Measurements from ENCODE around the gene SEMA6B.
A peak's percentile ranks its signal among the peaks of the same experiment; 100 is the strongest.

SEMA6B gene, protein sequence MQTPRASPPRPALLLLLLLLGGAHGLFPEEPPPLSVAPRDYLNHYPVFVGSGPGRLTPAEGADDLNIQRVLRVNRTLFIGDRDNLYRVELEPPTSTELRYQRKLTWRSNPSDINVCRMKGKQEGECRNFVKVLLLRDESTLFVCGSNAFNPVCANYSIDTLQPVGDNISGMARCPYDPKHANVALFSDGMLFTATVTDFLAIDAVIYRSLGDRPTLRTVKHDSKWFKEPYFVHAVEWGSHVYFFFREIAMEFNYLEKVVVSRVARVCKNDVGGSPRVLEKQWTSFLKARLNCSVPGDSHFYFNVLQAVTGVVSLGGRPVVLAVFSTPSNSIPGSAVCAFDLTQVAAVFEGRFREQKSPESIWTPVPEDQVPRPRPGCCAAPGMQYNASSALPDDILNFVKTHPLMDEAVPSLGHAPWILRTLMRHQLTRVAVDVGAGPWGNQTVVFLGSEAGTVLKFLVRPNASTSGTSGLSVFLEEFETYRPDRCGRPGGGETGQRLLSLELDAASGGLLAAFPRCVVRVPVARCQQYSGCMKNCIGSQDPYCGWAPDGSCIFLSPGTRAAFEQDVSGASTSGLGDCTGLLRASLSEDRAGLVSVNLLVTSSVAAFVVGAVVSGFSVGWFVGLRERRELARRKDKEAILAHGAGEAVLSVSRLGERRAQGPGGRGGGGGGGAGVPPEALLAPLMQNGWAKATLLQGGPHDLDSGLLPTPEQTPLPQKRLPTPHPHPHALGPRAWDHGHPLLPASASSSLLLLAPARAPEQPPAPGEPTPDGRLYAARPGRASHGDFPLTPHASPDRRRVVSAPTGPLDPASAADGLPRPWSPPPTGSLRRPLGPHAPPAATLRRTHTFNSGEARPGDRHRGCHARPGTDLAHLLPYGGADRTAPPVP

DNA sequence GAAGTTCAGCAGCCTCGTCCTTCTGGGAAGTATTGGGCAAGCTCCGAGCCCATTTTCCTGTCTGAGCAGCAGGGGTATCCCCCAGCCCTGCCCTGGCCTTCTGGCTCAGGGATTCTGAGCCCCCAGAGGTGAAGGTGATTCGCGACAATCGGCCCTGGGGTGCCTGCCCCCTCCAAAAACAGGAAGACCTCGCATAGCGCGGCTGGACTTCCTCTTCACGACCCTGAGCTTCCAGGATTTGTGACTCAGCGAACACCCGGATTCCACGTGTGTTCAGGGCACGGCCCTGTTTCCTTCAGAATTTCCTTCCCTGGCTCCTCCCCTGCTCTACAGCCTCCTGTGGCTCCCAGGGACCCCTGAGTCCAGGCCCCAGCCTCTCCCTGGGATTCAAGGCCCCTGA, at the start of gene SEMA6B:
TSS of gene SEMA6B (minus strand) at position 116 of the 400 bp plus-strand sequence. CDS start 1,227 bp downstream, outside the sequence.
- no peaks in the 10 kb centered on the region for H3K27me3 ChIP-seq (ENCODE audit: low read depth, low read length)
- peaks cover 0 to 3% of the 10 kb centered on the region in 2 donors for H3K4me1 ChIP-seq (ENCODE audit: control insufficient read depth in 1 of 2, insufficient read depth in 2 of 2, low read length in 2 of 2)
- H3K27ac ChIP-seq (ENCODE audit: low read length), result peak within 1 kb of the TSS; percentile 80
- H3K4me3 ChIP-seq (ENCODE audit: low read depth in 1 of 2, low read length in 2 of 2), result peak within 1 kb of the TSS; percentile 3 to 47
- no peaks in the 10 kb centered on the region for H3K36me3 ChIP-seq (ENCODE audit: control insufficient read depth in 1 of 2, insufficient read depth in 2 of 2, low read length in 2 of 2)
- no peaks in the 10 kb centered on the region for H3K9me3 ChIP-seq (ENCODE audit: control insufficient read depth in 1 of 2, low read length in 2 of 2)

DNA sequence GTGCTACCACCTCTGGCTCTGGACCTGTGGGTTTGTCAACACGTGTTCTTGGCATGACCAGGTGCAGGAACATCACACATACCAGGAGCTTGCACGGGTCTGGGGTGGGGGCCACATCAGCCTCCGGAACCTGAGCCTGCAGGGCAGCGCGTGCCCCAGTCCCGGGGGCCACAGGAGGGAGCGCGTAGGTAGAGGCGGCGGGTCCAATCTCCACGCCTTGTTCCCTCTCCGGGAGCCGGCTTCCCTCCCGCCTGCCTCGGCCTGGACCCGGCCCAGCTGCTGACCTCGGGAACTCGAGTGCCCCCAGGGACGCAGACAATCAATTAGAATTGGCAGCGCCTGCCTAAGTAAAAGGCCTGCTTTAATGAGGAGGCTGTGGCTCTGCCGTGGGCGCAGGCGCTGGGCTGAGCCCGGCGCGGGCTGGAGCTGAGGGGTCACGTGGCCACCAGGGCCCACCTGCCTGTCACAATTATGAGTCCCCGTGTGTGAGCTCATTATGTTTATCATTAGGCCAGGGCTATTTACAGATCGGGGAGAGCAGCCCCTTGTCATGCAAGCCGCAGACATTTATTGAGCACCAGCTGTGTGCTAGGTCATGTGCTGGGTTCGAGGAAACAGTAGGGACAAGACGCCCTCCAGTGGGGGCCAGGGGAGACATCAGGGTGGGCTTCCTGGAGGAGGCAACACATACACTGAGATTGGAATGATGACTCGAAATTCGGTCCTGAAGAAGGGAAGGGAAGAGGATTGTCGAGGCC, 47.6 kb upstream of the SEMA6B start:
- peaks cover 0 to 4% of the 10 kb centered on the region in 2 donors for H3K4me1 ChIP-seq (ENCODE audit: control insufficient read depth in 1 of 2, insufficient read depth in 2 of 2, low read length in 2 of 2)
- H3K27ac ChIP-seq (ENCODE audit: low read length), result no peak overlapping the region
- H3K36me3 ChIP-seq (ENCODE audit: control insufficient read depth in 1 of 2, insufficient read depth in 2 of 2, low read length in 2 of 2), result no peaks in the 10 kb centered on the region
- no peaks in the 10 kb centered on the region for H3K9me3 ChIP-seq (ENCODE audit: control insufficient read depth in 1 of 2, low read length in 2 of 2)
- no peak overlapping the region for H3K4me3 ChIP-seq (ENCODE audit: low read depth in 1 of 2, low read length in 2 of 2)
- H3K27me3 ChIP-seq (ENCODE audit: low read depth, low read length), result peaks cover 10% of the 10 kb centered on the region

DNA sequence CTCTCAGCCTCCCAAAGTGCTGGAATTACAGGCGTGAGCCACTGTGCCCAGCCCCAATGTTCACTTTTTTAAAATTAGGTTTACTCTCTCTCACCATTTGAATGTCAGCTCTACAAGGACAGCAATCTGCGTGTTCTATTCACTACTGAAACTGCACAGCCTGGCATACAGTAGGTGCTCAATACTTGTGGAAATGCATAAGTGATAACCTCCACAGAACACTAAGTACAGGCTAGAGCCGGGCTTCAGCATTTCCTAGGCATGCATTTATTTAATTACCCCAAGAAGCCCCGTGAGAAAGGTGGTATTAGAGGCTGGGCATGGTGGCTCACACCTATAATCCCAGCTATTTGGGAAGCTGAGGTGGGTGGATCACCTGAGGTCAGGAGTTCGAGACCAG, 46.7 kb upstream of the SEMA6B start:
- Histone ChIP-seq H3K4me1 (ENCODE audit: control insufficient read depth in 1 of 2, insufficient read depth in 2 of 2, low read length in 2 of 2) (peaks cover 0 to 4% of the 10 kb centered on the region in 2 donors), H3K4me3 (ENCODE audit: low read depth in 1 of 2, low read length in 2 of 2) (no peak overlapping the region), H3K27ac (ENCODE audit: low read length) (no peak overlapping the region), H3K27me3 (ENCODE audit: low read depth, low read length) (peaks cover 10% of the 10 kb centered on the region), H3K9me3 (ENCODE audit: control insufficient read depth in 1 of 2, low read length in 2 of 2) (no peaks in the 10 kb centered on the region), H3K36me3 (ENCODE audit: control insufficient read depth in 1 of 2, insufficient read depth in 2 of 2, low read length in 2 of 2) (no peaks in the 10 kb centered on the region)

DNA sequence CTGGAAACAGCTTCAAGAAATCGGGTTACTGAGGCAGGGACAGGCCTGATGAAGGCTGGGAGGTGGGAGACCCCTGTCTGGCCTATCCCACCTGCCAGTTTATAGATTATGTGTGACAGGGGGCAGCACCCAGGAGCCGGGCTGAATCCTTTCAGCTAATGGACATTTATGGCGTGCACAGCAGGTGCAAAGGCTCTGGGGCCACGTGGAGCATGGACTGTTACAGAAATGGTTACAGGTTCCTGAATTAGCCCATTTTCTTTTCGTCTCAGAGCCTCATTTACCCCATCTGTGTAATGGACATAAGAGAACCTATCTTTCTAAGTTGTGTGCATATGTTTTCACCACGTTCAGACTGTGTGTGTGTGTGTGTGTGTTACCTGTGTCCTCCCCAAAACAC, 45.4 kb upstream of the SEMA6B start:
- Histone ChIP-seq H3K27ac (ENCODE audit: low read length) (no peak overlapping the region), H3K4me1 (ENCODE audit: control insufficient read depth in 1 of 2, insufficient read depth in 2 of 2, low read length in 2 of 2) (peaks cover 0 to 4% of the 10 kb centered on the region in 2 donors), H3K4me3 (ENCODE audit: low read depth in 1 of 2, low read length in 2 of 2) (no peak overlapping the region), H3K27me3 (ENCODE audit: low read depth, low read length) (peaks cover 14% of the 10 kb centered on the region), H3K9me3 (ENCODE audit: control insufficient read depth in 1 of 2, low read length in 2 of 2) (no peaks in the 10 kb centered on the region), H3K36me3 (ENCODE audit: control insufficient read depth in 1 of 2, insufficient read depth in 2 of 2, low read length in 2 of 2) (no peaks in the 10 kb centered on the region)

DNA sequence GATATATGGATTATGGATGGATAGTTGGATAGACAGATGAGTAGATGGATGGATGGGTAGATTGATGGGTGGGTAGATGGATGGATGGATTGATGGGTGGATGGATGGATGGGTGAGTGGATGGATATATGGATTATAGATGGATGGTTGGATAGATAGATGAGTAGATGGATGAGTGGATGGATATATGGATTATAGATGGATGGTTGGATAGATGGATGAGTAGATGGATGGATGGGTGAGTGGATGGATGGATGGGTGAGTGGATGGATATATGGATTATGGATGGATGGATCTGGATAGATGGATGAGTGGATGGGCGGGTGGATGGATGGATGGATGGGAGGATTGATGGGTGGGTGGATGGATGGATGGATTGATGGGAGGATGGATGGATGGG, 43.4 kb upstream of the SEMA6B start:
- Histone ChIP-seq H3K27me3 (ENCODE audit: low read depth, low read length) (peaks cover 26% of the 10 kb centered on the region), H3K36me3 (ENCODE audit: control insufficient read depth in 1 of 2, insufficient read depth in 2 of 2, low read length in 2 of 2) (no peaks in the 10 kb centered on the region), H3K4me1 (ENCODE audit: control insufficient read depth in 1 of 2, insufficient read depth in 2 of 2, low read length in 2 of 2) (peaks cover 0 to 10% of the 10 kb centered on the region in 2 donors)

DNA sequence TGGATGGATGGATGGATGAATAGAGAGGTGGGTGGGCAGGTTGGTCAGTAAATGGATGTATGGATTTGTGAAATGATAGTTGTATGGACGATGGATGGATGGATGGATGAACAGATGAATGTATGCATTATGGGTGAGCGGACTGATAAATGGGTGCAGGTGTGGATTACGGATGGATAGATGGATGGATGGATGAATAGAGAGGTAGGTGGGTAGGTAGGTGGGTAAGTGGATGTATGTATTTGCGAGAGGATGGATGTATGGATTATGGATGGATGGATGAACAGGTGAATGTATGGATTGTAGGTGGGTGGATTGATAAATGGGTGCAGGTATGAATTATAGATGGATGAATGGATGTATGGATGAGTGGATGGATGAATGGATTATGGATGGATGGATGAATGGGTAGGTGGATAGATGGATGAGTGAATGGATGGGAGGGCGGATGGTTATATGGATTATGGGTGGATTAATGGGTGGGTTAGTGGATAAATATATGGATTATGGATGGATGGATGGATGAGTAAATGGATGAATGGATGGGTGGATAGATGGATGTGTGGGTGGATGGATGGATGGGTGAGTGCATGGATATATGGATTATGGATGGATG, 42.8 kb upstream of the SEMA6B start:
- Histone ChIP-seq H3K9me3 (ENCODE audit: control insufficient read depth in 1 of 2, low read length in 2 of 2) (no peaks in the 10 kb centered on the region), H3K4me3 (ENCODE audit: low read depth in 1 of 2, low read length in 2 of 2) (no peak overlapping the region), H3K27me3 (ENCODE audit: low read depth, low read length) (peaks cover 30% of the 10 kb centered on the region), H3K4me1 (ENCODE audit: control insufficient read depth in 1 of 2, insufficient read depth in 2 of 2, low read length in 2 of 2) (peaks cover 0 to 15% of the 10 kb centered on the region in 2 donors), H3K27ac (ENCODE audit: low read length) (no peak overlapping the region), H3K36me3 (ENCODE audit: control insufficient read depth in 1 of 2, insufficient read depth in 2 of 2, low read length in 2 of 2) (no peaks in the 10 kb centered on the region)

More for the DNA sequence above, 43.4 kb upstream of the SEMA6B start:
- Histone ChIP-seq H3K9me3 (ENCODE audit: control insufficient read depth in 1 of 2, low read length in 2 of 2) (no peaks in the 10 kb centered on the region), H3K4me3 (ENCODE audit: low read depth in 1 of 2, low read length in 2 of 2) (no peak overlapping the region), H3K27ac (ENCODE audit: low read length) (no peak overlapping the region)

DNA sequence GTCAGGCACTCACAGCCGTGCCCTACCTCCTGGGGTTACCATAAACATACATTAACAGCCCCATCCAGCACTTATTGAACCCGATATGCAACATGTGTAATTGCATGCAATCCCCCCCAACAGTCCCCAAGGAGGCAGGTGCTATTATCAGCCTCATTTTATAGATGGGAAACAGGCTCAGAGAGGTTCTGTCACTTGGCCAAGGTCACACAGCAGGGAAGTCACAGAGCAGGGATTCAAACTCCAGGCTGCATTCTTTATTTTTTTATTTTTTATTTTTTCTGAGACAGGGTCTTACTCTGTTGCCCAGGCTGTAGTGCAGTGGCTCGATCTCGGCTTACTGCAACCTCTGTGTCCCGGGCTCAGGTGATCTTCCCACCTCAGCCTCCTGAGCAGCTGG, 41.4 kb upstream of the SEMA6B start:
- Histone ChIP-seq H3K4me3 (ENCODE audit: low read depth in 1 of 2, low read length in 2 of 2) (no peak overlapping the region), H3K4me1 (ENCODE audit: control insufficient read depth in 1 of 2, insufficient read depth in 2 of 2, low read length in 2 of 2) (peaks cover 0 to 12% of the 10 kb centered on the region in 2 donors), H3K9me3 (ENCODE audit: control insufficient read depth in 1 of 2, low read length in 2 of 2) (no peaks in the 10 kb centered on the region), H3K27me3 (ENCODE audit: low read depth, low read length) (peaks cover 27% of the 10 kb centered on the region), H3K27ac (ENCODE audit: low read length) (no peak overlapping the region), H3K36me3 (ENCODE audit: control insufficient read depth in 1 of 2, insufficient read depth in 2 of 2, low read length in 2 of 2) (no peaks in the 10 kb centered on the region)

DNA sequence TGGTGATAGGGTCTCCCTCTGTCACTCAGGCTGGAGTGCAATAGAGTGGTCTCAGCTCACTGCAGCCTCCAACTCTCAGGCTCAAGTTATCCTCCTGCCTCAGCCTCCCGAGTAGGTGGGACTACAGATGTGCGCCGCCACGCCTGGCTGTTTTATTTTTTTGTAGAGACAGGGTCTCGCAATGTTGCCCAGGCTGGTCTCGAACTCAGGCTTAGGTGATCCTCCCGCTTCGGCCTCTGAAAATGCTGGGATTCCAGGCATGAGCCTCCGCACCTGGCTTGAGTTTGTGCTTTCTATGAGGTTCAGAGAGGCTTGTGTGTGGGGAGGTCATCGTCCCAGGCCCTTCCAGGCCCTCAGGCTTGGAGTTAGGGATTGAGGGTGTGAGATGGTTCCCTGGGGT, 40.6 kb upstream of the SEMA6B start:
- peaks cover 0 to 12% of the 10 kb centered on the region in 2 donors for H3K4me1 ChIP-seq (ENCODE audit: control insufficient read depth in 1 of 2, insufficient read depth in 2 of 2, low read length in 2 of 2)
- H3K4me3 ChIP-seq (ENCODE audit: low read depth in 1 of 2, low read length in 2 of 2), result no peak overlapping the region
- peaks cover 27% of the 10 kb centered on the region for H3K27me3 ChIP-seq (ENCODE audit: low read depth, low read length)
- no peak overlapping the region for H3K27ac ChIP-seq (ENCODE audit: low read length)
- no peaks in the 10 kb centered on the region for H3K9me3 ChIP-seq (ENCODE audit: control insufficient read depth in 1 of 2, low read length in 2 of 2)
- H3K36me3 ChIP-seq (ENCODE audit: control insufficient read depth in 1 of 2, insufficient read depth in 2 of 2, low read length in 2 of 2), result no peaks in the 10 kb centered on the region

DNA sequence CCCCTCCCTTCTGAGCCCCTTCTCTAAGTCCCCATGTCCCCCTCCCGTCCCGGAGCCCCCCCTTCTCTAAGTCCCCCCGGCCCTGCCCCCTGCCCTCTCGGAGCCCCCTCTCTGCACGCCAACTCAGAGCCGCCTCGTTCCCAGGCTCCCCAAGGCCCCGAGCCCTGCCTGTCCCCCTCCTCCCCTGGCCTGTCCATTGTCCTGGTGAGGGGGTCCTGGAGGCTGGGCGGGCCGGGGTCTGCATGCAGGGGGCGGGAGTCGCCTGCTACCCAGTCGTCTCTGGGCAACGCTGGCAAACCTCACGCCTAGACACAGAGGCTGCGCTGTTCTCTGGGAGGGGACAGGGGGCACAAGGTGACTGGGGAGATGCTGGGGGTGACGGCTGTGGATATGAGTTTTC, 39.2 kb upstream of the SEMA6B start:
- no peak overlapping the region for H3K4me3 ChIP-seq (ENCODE audit: low read depth in 1 of 2, low read length in 2 of 2)
- peaks cover 0 to 12% of the 10 kb centered on the region in 2 donors for H3K4me1 ChIP-seq (ENCODE audit: control insufficient read depth in 1 of 2, insufficient read depth in 2 of 2, low read length in 2 of 2)
- no peaks in the 10 kb centered on the region for H3K9me3 ChIP-seq (ENCODE audit: control insufficient read depth in 1 of 2, low read length in 2 of 2)
- peaks cover 27% of the 10 kb centered on the region for H3K27me3 ChIP-seq (ENCODE audit: low read depth, low read length)
- no peak overlapping the region for H3K27ac ChIP-seq (ENCODE audit: low read length)
- no peaks in the 10 kb centered on the region for H3K36me3 ChIP-seq (ENCODE audit: control insufficient read depth in 1 of 2, insufficient read depth in 2 of 2, low read length in 2 of 2)

DNA sequence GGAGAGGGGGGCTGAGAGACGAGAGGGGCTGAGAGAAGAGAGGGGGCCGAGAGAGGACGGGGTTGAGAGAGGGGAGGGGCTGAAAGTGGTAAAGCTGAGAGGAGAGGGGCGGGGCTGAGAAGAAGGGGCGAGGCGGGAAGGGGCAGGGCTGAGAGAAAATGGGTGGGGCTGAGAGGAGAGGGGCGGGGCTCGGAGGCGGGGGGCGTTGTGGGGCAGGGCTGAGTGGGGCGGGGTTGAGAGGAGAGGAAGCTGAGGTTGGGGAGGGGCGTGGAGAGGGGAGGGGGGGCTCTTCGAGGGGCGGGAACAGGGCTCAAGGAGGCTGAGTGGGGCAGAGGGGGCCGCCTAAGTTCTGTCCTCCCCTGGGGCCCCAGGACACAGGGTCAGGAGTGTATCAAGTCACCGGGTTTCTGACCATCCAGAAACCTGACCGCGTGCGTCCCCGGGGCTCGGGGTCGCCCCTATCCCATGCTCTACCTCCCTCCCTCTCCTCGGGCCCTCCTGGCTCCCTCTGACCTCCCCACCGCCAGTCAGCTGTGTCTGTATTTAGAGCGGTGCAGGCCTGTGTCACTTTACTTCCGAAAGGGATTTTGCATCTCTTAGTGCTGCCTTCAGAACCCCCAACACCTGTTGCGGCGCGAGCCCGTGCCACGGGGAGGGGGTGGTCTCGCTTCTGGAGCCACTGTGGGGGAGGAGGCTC, 38.6 kb upstream of the SEMA6B start:
- Histone ChIP-seq H3K4me3 (ENCODE audit: low read depth in 1 of 2, low read length in 2 of 2) (no peak overlapping the region), H3K9me3 (ENCODE audit: control insufficient read depth in 1 of 2, low read length in 2 of 2) (no peaks in the 10 kb centered on the region), H3K27ac (ENCODE audit: low read length) (no peak overlapping the region), H3K36me3 (ENCODE audit: control insufficient read depth in 1 of 2, insufficient read depth in 2 of 2, low read length in 2 of 2) (no peaks in the 10 kb centered on the region), H3K4me1 (ENCODE audit: control insufficient read depth in 1 of 2, insufficient read depth in 2 of 2, low read length in 2 of 2) (peaks cover 0 to 12% of the 10 kb centered on the region in 2 donors), H3K27me3 (ENCODE audit: low read depth, low read length) (peaks cover 27% of the 10 kb centered on the region)

All from muscle layer of duodenum (tissue), 2 donors.